ENCODE measurements around the gene DUSP10.

Gene DUSP10

GRCh38 chr1:221711656-221712055 is 30.2 kb downstream of the DUSP10 start:
- DNase-seq = no peak

- no peak for DNase-seq
These were observed 30.8 kb downstream of the DUSP10 start for GRCh38 chr1:221711063-221711577.

- DNase-seq = no peak
These were observed 32.0 kb downstream of the DUSP10 start for GRCh38 chr1:221709854-221710253.

- no peak for DNase-seq
These were observed 32.9 kb downstream of the DUSP10 start for GRCh38 chr1:221708987-221709386.

- no peak for DNase-seq
These were observed 33.8 kb downstream of the DUSP10 start for GRCh38 chr1:221708076-221708571.

- no peak for DNase-seq
These were observed 34.9 kb downstream of the DUSP10 start for GRCh38 chr1:221706876-221707582.

- no peak for DNase-seq
These were observed 35.7 kb downstream of the DUSP10 start for GRCh38 chr1:221706191-221706590.

GRCh38 chr1:221704306-221704705 is 37.6 kb downstream of the DUSP10 start:
- DNase-seq = no peak

GRCh38 chr1:221701570-221702186 is 40.2 kb downstream of the DUSP10 start:
- DNase-seq = no peak

GRCh38 chr1:221700948-221701347 is 40.9 kb downstream of the DUSP10 start:
- DNase-seq = no peak

- no peak for DNase-seq
These were observed 41.4 kb downstream of the DUSP10 start for GRCh38 chr1:221700536-221700935.

GRCh38 chr1:221699978-221700519 is 41.8 kb downstream of the DUSP10 start:
- no peak for DNase-seq

- no peak for DNase-seq
These were observed 42.3 kb downstream of the DUSP10 start for GRCh38 chr1:221699577-221699976.

- no peak for DNase-seq
These were observed 43.1 kb downstream of the DUSP10 start for GRCh38 chr1:221698579-221699349.

GRCh38 chr1:221697923-221698425 is 43.9 kb downstream of the DUSP10 start:
- no peak for DNase-seq

GRCh38 chr1:221696718-221697461 is 45.0 kb downstream of the DUSP10 start:
- DNase-seq = no peak

GRCh38 chr1:221696027-221696426 is 45.9 kb downstream of the DUSP10 start:
- DNase-seq = no peak

GRCh38 chr1:221695301-221695700 is 46.6 kb downstream of the DUSP10 start:
- no peak for DNase-seq

- no peak for DNase-seq
These were observed 47.8 kb downstream of the DUSP10 start for GRCh38 chr1:221694109-221694508.

- no peak for DNase-seq
These were observed 48.8 kb downstream of the DUSP10 start for GRCh38 chr1:221693087-221693486.

- no peak for DNase-seq
These were observed 49.2 kb downstream of the DUSP10 start for GRCh38 chr1:221692643-221693042.

GRCh38 chr1:221691261-221691660 is 50.6 kb downstream of the DUSP10 start:
- no peak for DNase-seq
